IMR-90 (cell line): ENCODE measurements around the gene CUL9. TPM values are rescaled to one million over a fixed set of nuclear protein-coding genes. Genes with fewer than 3 reads are reported as not detected.

Source experiments
- ATAC-seq: fragments of 200-7000 bp; cut with Tn5 transposase; 2 replicates; pipeline ENCODE4 v1.9.1; 2020; ENCODE audit warnings: low read depth, mild to moderate bottlenecking, moderate library complexity
- BruUV-seq: library from RNA; stranded (reverse); fragments of 400-500 nt; replicated peaks from 2 replicates; lab custom pipeline; 2021; lab: Mats Ljungman, UMichigan
- CTCF ChIA-PET: fragments of 300-600 bp; formaldehyde crosslinking; extraction: SDS; loops from one replicate; lab custom pipeline; 2021; ENCODE audit warnings: antibody characterized with exemption; lab: Yijun Ruan, JAX
- POLR2A ChIA-PET: fragments of 300-600 bp; sonication (Branson Sonifier 250); formaldehyde crosslinking; loops from one replicate; lab custom pipeline; 2022; ENCODE audit warnings: antibody characterized with exemption; ENCODE audit not compliant: unreplicated experiment; lab: Charles Lee
- DNase-seq: peaks from one replicate; pipeline ENCODE4 v3.0.0; 2013
- H2AFZ ChIP-seq: replicated peaks from 2 replicates; pipeline ENCODE3; 2013; ENCODE audit warnings: low read length, mild to moderate bottlenecking; ENCODE audit not compliant: poor library complexity
- H2AK5ac ChIP-seq: 2 replicates; pipeline ENCODE4 v1.6.1; 2013; ENCODE audit warnings: low read depth, low read length, inconsistent platforms
- H2AK9ac ChIP-seq: replicated peaks from 2 replicates; pipeline ENCODE3; 2013; ENCODE audit warnings: mild to moderate bottlenecking, low read depth, low read length, moderate library complexity; ENCODE audit not compliant: poor library complexity
- H2BK120ac ChIP-seq: 2 replicates; pipeline ENCODE4 v1.6.1; 2013; ENCODE audit warnings: low read depth, low read length, inconsistent platforms
- H2BK15ac ChIP-seq: 3 replicates; pipeline ENCODE4 v1.6.1; 2013; ENCODE audit warnings: low read depth, low read length, inconsistent platforms
- H2BK20ac ChIP-seq: 2 replicates; pipeline ENCODE4 v1.6.1; 2013; ENCODE audit warnings: low read depth, mild to moderate bottlenecking, inconsistent platforms, low read length, moderate library complexity
- H2BK5ac ChIP-seq: 2 replicates; pipeline ENCODE4 v1.6.1; 2013; ENCODE audit warnings: mild to moderate bottlenecking, low read depth, low read length, inconsistent platforms; ENCODE audit not compliant: poor library complexity, severe bottlenecking
- H3K14ac ChIP-seq: replicated peaks from 2 replicates; pipeline ENCODE4 v1.6.1; 2013; ENCODE audit warnings: low read depth, low read length, inconsistent platforms
- H3K18ac ChIP-seq: 2 replicates; pipeline ENCODE4 v1.6.1; 2013; ENCODE audit warnings: low read depth, low read length, control low read depth
- H3K23ac ChIP-seq: 2 replicates; pipeline ENCODE4 v1.6.1; 2013; ENCODE audit warnings: low read depth, low read length, inconsistent platforms
- H3K27ac ChIP-seq: 2 replicates; pipeline ENCODE4 v1.5.1; 2013; ENCODE audit warnings: mild to moderate bottlenecking, control low read depth, low read length; ENCODE audit not compliant: insufficient read depth
- H3K27me3 ChIP-seq: 2 replicates; pipeline ENCODE4 v1.6.1; 2013; ENCODE audit warnings: low read length; ENCODE audit not compliant: control insufficient read depth, insufficient read depth
- H3K36me3 ChIP-seq: 2 replicates; pipeline ENCODE4 v1.6.1; 2013; ENCODE audit warnings: low read length, mixed read lengths; ENCODE audit not compliant: control insufficient read depth, insufficient read depth
- H3K4ac ChIP-seq: 2 replicates; pipeline ENCODE4 v1.6.1; 2013; ENCODE audit warnings: low read depth, low read length, inconsistent platforms
- H3K4me1 ChIP-seq: 2 replicates; pipeline ENCODE4 v1.6.1; 2013; ENCODE audit warnings: low read length, mixed read lengths; ENCODE audit not compliant: control insufficient read depth, insufficient read depth
- H3K4me2 ChIP-seq: 2 replicates; pipeline ENCODE4 v1.6.1; 2013; ENCODE audit warnings: low read depth, mild to moderate bottlenecking, control low read depth, low read length, moderate library complexity
- H3K4me3 ChIP-seq: 2 replicates; pipeline ENCODE4 v1.5.1; 2013; ENCODE audit warnings: low read depth, mild to moderate bottlenecking, control low read depth, low read length, moderate library complexity; ENCODE audit not compliant: insufficient read depth
- H3K56ac ChIP-seq: 2 replicates; pipeline ENCODE4 v1.6.1; 2013; ENCODE audit warnings: low read length, inconsistent platforms; ENCODE audit not compliant: insufficient read depth; ENCODE audit errors: extremely low read depth
- H3K79me1 ChIP-seq, 2 experiments: 2 replicates each; pipeline ENCODE4 v1.6.1; 2013; ENCODE audit warnings: low read length in 2 of 2, inconsistent platforms in 1 of 2, low read depth in 1 of 2
- H3K9ac ChIP-seq: 2 replicates; pipeline ENCODE4 v1.6.1; 2013; ENCODE audit warnings: low read depth, low read length, control low read depth
- H3K9me1 ChIP-seq: 2 replicates; pipeline ENCODE4 v1.6.1; 2013; ENCODE audit warnings: low read length, inconsistent platforms; ENCODE audit not compliant: insufficient read depth
- H3K9me3 ChIP-seq: 2 replicates; pipeline ENCODE4 v1.6.1; 2013; ENCODE audit warnings: low read length; ENCODE audit not compliant: control insufficient read depth, insufficient read depth
- H4K20me1 ChIP-seq: 2 replicates; pipeline ENCODE4 v1.6.1; 2013; ENCODE audit warnings: low read length, inconsistent platforms; ENCODE audit not compliant: insufficient read depth
- H4K5ac ChIP-seq: 2 replicates; pipeline ENCODE4 v1.6.1; 2013; ENCODE audit warnings: mild to moderate bottlenecking, low read depth, low read length, control low read depth
- H4K8ac ChIP-seq, 2 experiments: 2 replicates each; pipeline ENCODE4 v1.6.1; 2013; ENCODE audit warnings: low read depth in 2 of 2, low read length in 2 of 2, control low read depth in 1 of 2, inconsistent platforms in 1 of 2
- H4K91ac ChIP-seq: 2 replicates; pipeline ENCODE4 v1.6.1; 2013; ENCODE audit warnings: low read depth, low read length, inconsistent platforms; ENCODE audit not compliant: insufficient read depth
- CEBPB ChIP-seq: IDR thresholded peaks from 2 replicates; pipeline ENCODE4 v1.6.1; 2012; ENCODE audit warnings: low read depth, low read length, improper control_type of control experiment
- MAFK ChIP-seq: IDR thresholded peaks from 2 replicates; pipeline ENCODE4 v1.6.1; 2012; ENCODE audit warnings: low read depth, low read length, improper control_type of control experiment
- MAZ ChIP-seq: IDR thresholded peaks from 2 replicates; pipeline ENCODE4 v1.6.1; 2012; ENCODE audit warnings: low read depth, mild to moderate bottlenecking, low read length, improper control_type of control experiment, moderate library complexity, borderline replicate concordance
- MXI1 ChIP-seq: IDR thresholded peaks from 2 replicates; pipeline ENCODE4 v1.6.1; 2012; ENCODE audit warnings: low read depth, mild to moderate bottlenecking, low read length, moderate library complexity, borderline replicate concordance
- NFE2L2 ChIP-seq: fragments of 150-350 bp; IDR thresholded peaks from 2 replicates; pipeline ENCODE4 v1.6.1; 2016; ENCODE audit warnings: low read depth, mild to moderate bottlenecking, low read length
- POLR2A ChIP-seq: IDR thresholded peaks from 2 replicates; pipeline ENCODE4 v1.6.1; 2012; ENCODE audit warnings: mild to moderate bottlenecking, low read depth, low read length
- RAD21 ChIP-seq: IDR thresholded peaks from 2 replicates; pipeline ENCODE4 v1.6.1; 2012; ENCODE audit warnings: low read length, improper control_type of control experiment
- RCOR1 ChIP-seq: IDR thresholded peaks from 2 replicates; pipeline ENCODE4 v1.6.1; 2012; ENCODE audit warnings: mild to moderate bottlenecking, low read length, improper control_type of control experiment; ENCODE audit not compliant: insufficient replicate concordance
- RFX5 ChIP-seq: IDR thresholded peaks from 2 replicates; pipeline ENCODE4 v1.8.0; 2012; ENCODE audit warnings: low read depth, mild to moderate bottlenecking, low read length, moderate library complexity
- SMC3 ChIP-seq: fragments of 150-350 bp; IDR thresholded peaks from 2 replicates; pipeline ENCODE4 v1.6.1; 2016; ENCODE audit warnings: low read depth, mild to moderate bottlenecking, antibody characterized with exemption, low read length, moderate library complexity
- WGBS, 2 experiments: methylation state at CpG; one replicate each; pipeline versions ENCODE4 v1.1.5 to v1.1.7; 2013; ENCODE audit warnings: missing lambda C conversion rate in 2 of 2; ENCODE audit not compliant: insufficient read length in 1 of 2; ENCODE audit errors: extremely low coverage in 2 of 2; 5-methylcytosine and 5-hydroxymethylcytosine counted together
- dilution Hi-C: fragments of 300-500 bp; cut with HindIII; formaldehyde crosslinking; loops from one replicate; pipeline ENCODE4 v1.14.3; 2018; ENCODE audit warnings: low sequenced_read_pairs; ENCODE audit not compliant: unreplicated experiment
- in situ Hi-C: fragments of 300-500 bp; cut with MboI; formaldehyde crosslinking; loops from 3 replicates; pipeline ENCODE4 v1.14.3; 2019; ENCODE audit warnings: low sequenced_read_pairs, inconsistent platforms, mixed read lengths
- intact Hi-C: fragments of 100-400 bp; cut with micrococcal nuclease; formaldehyde crosslinking; loops from 2 replicates; pipeline ENCODE4 v1.10.0; 2022
- polyA plus RNA-seq, 3 experiments: library from polyadenylated mRNA; depleted of rRNA; stranded (reverse); fragments of >200 nt; gene quantifications; 2 replicates each; pipeline ENCODE4 v1.2.3, GENCODE V29; 2012; ENCODE audit warnings: low replicate concordance in 1 of 3
- total RNA-seq: library from RNA; depleted of rRNA; stranded (reverse); fragments of >200 nt; gene quantifications from 2 replicates; pipeline ENCODE4 v1.2.3, GENCODE V29; 2012
- TF ChIP-seq, protein P1 (sequence below): fragments of 150-350 bp; IDR thresholded peaks from 2 replicates; pipeline ENCODE4 v1.6.1; 2017; ENCODE audit warnings: mild to moderate bottlenecking, antibody characterized with exemption, low read length, low read depth

CUL9 gene
- total and polyA plus RNA-seq, 2 of the 4 experiments (the other 2 are of a cell fraction): 7.7 to 19.5 TPM

DNA sequence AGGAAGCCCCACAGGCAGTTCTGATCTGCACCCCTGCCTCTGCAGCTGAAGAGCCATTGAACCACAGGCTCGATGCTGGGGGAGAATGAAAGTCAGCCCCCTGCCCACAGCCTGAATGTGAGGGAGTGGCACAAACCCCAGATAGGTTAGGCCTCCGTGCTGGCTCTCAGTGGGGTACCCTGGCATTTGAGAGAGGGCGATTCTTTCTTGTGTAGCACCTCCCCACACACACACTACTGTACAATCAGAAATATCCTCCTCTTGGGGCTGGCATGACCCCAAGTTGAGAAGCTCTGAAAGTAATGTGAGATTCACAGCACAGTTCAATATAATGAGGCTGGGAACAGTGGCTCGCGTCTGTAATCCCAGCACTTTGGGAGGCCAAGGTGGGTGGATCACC lies 79.2 kb downstream of the CUL9 start:
- H3K36me3 ChIP-seq: no peaks in the 10 kb centered on the region
- H3K56ac ChIP-seq: no peak overlapping the region
- H3K23ac ChIP-seq: no peak overlapping the region
- no peak overlapping the region for H3K4me3 ChIP-seq
- H4K8ac ChIP-seq: no peak overlapping the region
- no peak overlapping the region for H4K5ac ChIP-seq
- no peak overlapping the region for H2AK5ac ChIP-seq
- no peaks in the 10 kb centered on the region for H3K9me3 ChIP-seq
- H3K4me2 ChIP-seq: no peak overlapping the region
- no peak overlapping the region for H2BK20ac ChIP-seq
- no peak overlapping the region for H2AK9ac ChIP-seq
- H2BK120ac ChIP-seq: no peak overlapping the region
- dilution Hi-C loops (no loop called here), intact Hi-C loops (no loop called here), in situ Hi-C loops (loop anchor here (5.0 kb wide), 1 partner anchor 71 kb away; no protein-coding TSS in a partner anchor)
- H3K4ac ChIP-seq: no peak overlapping the region
- H3K27me3 ChIP-seq: peaks cover 37% of the 10 kb centered on the region
- no peak overlapping the region for H4K91ac ChIP-seq
- H3K79me1 ChIP-seq: no peaks in the 10 kb centered on the region
- ATAC-seq (no peak), DNase-seq (no peak)
- no peak overlapping the region for H3K18ac ChIP-seq
- H4K20me1 ChIP-seq: no peaks in the 10 kb centered on the region
- H3K4me1 ChIP-seq: no peaks in the 10 kb centered on the region
- BruUV-seq: no TSS peak
- H3K9ac ChIP-seq: no peak overlapping the region
- ChIA-PET POLR2A (no interaction called here), CTCF (no interaction called here)
- H3K9me1 ChIP-seq: no peaks in the 10 kb centered on the region
- no CpG with 5 or more reads among the region's 5 CpGs for WGBS, 2 experiments
- no peak overlapping the region for H3K27ac ChIP-seq
- no peak overlapping the region for H2BK15ac ChIP-seq
- H2AFZ ChIP-seq: no peak overlapping the region
- TF ChIP-seq NFE2L2: no peak
- TF ChIP-seq, protein P1, sequence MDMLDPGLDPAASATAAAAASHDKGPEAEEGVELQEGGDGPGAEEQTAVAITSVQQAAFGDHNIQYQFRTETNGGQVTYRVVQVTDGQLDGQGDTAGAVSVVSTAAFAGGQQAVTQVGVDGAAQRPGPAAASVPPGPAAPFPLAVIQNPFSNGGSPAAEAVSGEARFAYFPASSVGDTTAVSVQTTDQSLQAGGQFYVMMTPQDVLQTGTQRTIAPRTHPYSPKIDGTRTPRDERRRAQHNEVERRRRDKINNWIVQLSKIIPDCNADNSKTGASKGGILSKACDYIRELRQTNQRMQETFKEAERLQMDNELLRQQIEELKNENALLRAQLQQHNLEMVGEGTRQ: no peak
- no peak for TF ChIP-seq POLR2A
- TF ChIP-seq MAZ: no peak
- TF ChIP-seq MXI1: no peak
- TF ChIP-seq SMC3: no peak
- TF ChIP-seq RCOR1: no peak
- no peak for TF ChIP-seq RAD21
- no peak for TF ChIP-seq MAFK
- TF ChIP-seq RFX5: no peak
- no peak for TF ChIP-seq CEBPB
- H3K14ac ChIP-seq: no peak overlapping the region
- H2BK5ac ChIP-seq: no peak overlapping the region
